Liver (tissue), 9 donors: Measurements from ENCODE around the gene OR51S1. TPM values are rescaled to one million over a fixed set of nuclear protein-coding genes. Genes with fewer than 3 reads are reported as not detected.

Experiments
- DNase-seq: peaks from one replicate; pipeline ENCODE4 v3.0.0-alpha.2; 2017; ENCODE audit warnings: low spot score
- H3K27ac ChIP-seq, 2 donors: one replicate each; pipeline ENCODE4 v1.7.0; 2013; ENCODE audit warnings: inconsistent platforms in 2 of 2, low read length in 2 of 2, control low read depth in 1 of 2, low read depth in 1 of 2, mild to moderate bottlenecking in 1 of 2
- H3K27me3 ChIP-seq, 4 donors: one replicate each; pipeline versions ENCODE4 v1.6.1 to v1.7.0; 2013; ENCODE audit warnings: low read length in 3 of 4, inconsistent platforms in 1 of 4, mild to moderate bottlenecking in 1 of 4, moderate library complexity in 1 of 4; ENCODE audit not compliant: control insufficient read depth in 4 of 4, insufficient read depth in 4 of 4
- H3K36me3 ChIP-seq, 4 donors: one replicate each; pipeline versions ENCODE4 v1.6.1 to v1.7.0; 2013; ENCODE audit warnings: low read length in 3 of 4, mild to moderate bottlenecking in 3 of 4, low read depth in 1 of 4, moderate library complexity in 1 of 4; ENCODE audit not compliant: control insufficient read depth in 4 of 4, insufficient read depth in 3 of 4
- H3K4me1 ChIP-seq, 4 donors: one replicate each; pipeline versions ENCODE4 v1.6.1 to v1.7.0; 2013; ENCODE audit warnings: low read length in 3 of 4, mild to moderate bottlenecking in 3 of 4, moderate library complexity in 1 of 4; ENCODE audit not compliant: control insufficient read depth in 4 of 4, insufficient read depth in 4 of 4
- H3K4me3 ChIP-seq, 3 donors: one replicate each; pipeline versions ENCODE4 v1.6.1 to v1.7.0; 2013; ENCODE audit warnings: low read length in 3 of 3, control low read depth in 1 of 3, low read depth in 1 of 3, mild to moderate bottlenecking in 1 of 3
- H3K9ac ChIP-seq, 2 donors: one replicate each; pipeline ENCODE4 v1.7.0; 2013; ENCODE audit warnings: low read length in 2 of 2, mild to moderate bottlenecking in 2 of 2, moderate library complexity in 2 of 2, control low read depth in 1 of 2, low read depth in 1 of 2
- H3K9me3 ChIP-seq, 4 donors: one replicate each; pipeline versions ENCODE4 v1.6.1 to v1.7.0; 2013; ENCODE audit warnings: low read length in 3 of 4; ENCODE audit not compliant: control insufficient read depth in 4 of 4
- FOXA1 ChIP-seq: IDR thresholded peaks from 2 replicates; pipeline ENCODE4 v1.6.1; 2016; ENCODE audit warnings: antibody characterized with exemption
- GABPA ChIP-seq, 2 donors: IDR thresholded peaks in 1 of 2; conservative IDR thresholded peaks in 1 of 2; 2 replicates each; pipeline ENCODE4 v1.6.1; 2016; ENCODE audit warnings: antibody characterized with exemption in 2 of 2, mild to moderate bottlenecking in 1 of 2, moderate library complexity in 1 of 2
- HNF4A ChIP-seq, 2 donors: conservative IDR thresholded peaks; 2 replicates each; pipeline ENCODE4 v1.6.1; 2016; ENCODE audit warnings: antibody characterized with exemption in 2 of 2, mild to moderate bottlenecking in 2 of 2
- JUND ChIP-seq, 2 donors: IDR thresholded peaks; 2 replicates each; pipeline ENCODE4 v1.6.1; 2016; ENCODE audit warnings: antibody characterized with exemption in 2 of 2
- NR2F2 ChIP-seq: IDR thresholded peaks from 2 replicates; pipeline ENCODE4 v1.6.1; 2016; ENCODE audit warnings: antibody characterized with exemption
- SP1 ChIP-seq: IDR thresholded peaks from 2 replicates; pipeline ENCODE4 v1.6.1; 2018; ENCODE audit warnings: antibody characterized with exemption, mild to moderate bottlenecking
- TAF1 ChIP-seq: conservative IDR thresholded peaks from 2 replicates; pipeline ENCODE4 v1.6.1; 2016; ENCODE audit warnings: antibody characterized with exemption, mild to moderate bottlenecking
- YY1 ChIP-seq: IDR thresholded peaks from 2 replicates; pipeline ENCODE4 v1.6.1; 2016; ENCODE audit warnings: antibody characterized with exemption, mild to moderate bottlenecking
- WGBS: extraction: QIAGEN DNeasy Blood & Tissue Kit; methylation state at CpG from one replicate; pipeline ENCODE4 v1.1.7; 2013; 5-methylcytosine and 5-hydroxymethylcytosine counted together
- polyA plus RNA-seq, 2 donors: library from polyadenylated mRNA; stranded (reverse) in 1 of 2; unstranded in 1 of 2; fragments of 200-250 nt in 1 of 2; fragments of >200 nt in 1 of 2; fragmentation: Nextera tagmentation in 1 of 2; extraction: Ambion mirVana in 1 of 2; gene quantifications; one replicate each; pipeline versions ENCODE4 v1.2.1 to v1.2.3, GENCODE V29; 2013 to 2015
- total RNA-seq, 2 donors: library from RNA; depleted of rRNA; stranded (reverse); fragments of >200 nt; gene quantifications; one replicate each; pipeline ENCODE4 v1.2.3, GENCODE V29; 2014
- TF ChIP-seq, protein P1 (sequence below): IDR thresholded peaks from 2 replicates; pipeline ENCODE4 v1.6.1; 2016; ENCODE audit warnings: antibody characterized with exemption
- TF ChIP-seq, protein P2 (sequence below): IDR thresholded peaks from 2 replicates; pipeline ENCODE4 v1.6.1; 2016; ENCODE audit warnings: antibody characterized with exemption, mild to moderate bottlenecking
- TF ChIP-seq, protein P3 (sequence below): fragments of 150-350 bp; IDR thresholded peaks from 2 replicates; pipeline ENCODE4 v1.5.1; 2017; ENCODE audit warnings: improper control_type of control experiment, low read depth, low read length; ENCODE audit not compliant: missing input control
- TF ChIP-seq, protein P4 (sequence below): IDR thresholded peaks from 2 replicates; pipeline ENCODE4 v1.6.1; 2016; ENCODE audit warnings: antibody characterized with exemption
- donor health status: healthy.
- donor health status: healthy.
- donor health status: healthy.
- donor health status: healthy.
- donor health status: healthy.

The OR51S1 gene
- total and polyA plus RNA-seq, 4 donors = not detected

DNA sequence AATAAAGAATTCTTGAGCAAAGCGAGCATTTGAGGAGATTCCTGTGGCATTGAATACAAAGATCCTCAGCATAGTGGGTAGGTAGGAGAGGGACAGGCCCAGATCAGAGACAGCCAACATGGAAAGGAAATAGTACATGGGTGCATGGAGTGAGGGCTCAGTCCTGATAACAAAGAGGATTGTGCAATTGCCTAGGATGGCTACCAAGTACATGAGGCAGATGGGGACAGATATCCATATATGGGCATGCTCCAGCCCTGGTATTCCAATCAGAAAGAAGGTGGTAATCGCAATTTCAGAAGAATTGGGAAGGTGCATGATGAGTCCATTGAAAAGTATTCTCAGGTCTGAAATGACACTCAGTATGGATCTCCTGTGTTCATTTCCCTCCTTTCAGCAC lies 41.3 kb upstream of the OR51S1 start:
- H3K9ac ChIP-seq = no peak overlapping the region
- H3K27ac ChIP-seq = no peak overlapping the region
- DNase-seq = no peak
- H3K27me3 ChIP-seq = no peaks in the 10 kb centered on the region
- H3K9me3 ChIP-seq = no peaks in the 10 kb centered on the region
- H3K4me1 ChIP-seq = no peaks in the 10 kb centered on the region
- TF ChIP-seq TAF1 (no peak), FOXA1 (no peak), HNF4A (conservative IDR thresholded peaks at IDR 0.05) (no peak)
- 84% methylated on average over 2 of the region's 2 CpGs for WGBS
- no peak overlapping the region for H3K4me3 ChIP-seq
- H3K36me3 ChIP-seq = no peaks in the 10 kb centered on the region

DNA sequence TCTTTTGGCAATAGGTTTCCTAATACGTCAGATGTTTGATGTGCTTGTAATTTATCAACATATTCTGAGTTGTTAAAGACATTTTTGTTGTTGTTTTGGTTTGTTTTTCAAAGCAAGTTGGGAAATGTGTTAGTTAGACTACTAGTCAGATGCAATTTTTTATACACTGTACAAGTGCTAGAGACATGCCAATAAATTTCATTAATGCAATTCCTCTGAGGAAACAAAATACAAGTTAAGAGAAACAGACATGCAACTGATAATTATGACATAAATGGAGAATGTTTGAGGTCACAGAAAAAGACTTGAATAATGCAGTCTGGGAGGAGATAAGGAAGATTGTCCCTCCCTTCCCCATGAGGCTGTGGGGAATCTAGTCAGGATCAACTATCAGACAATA lies 38.6 kb upstream of the OR51S1 start:
- H3K9ac ChIP-seq = no peak overlapping the region
- 0% methylated on average over 1 of the region's 1 CpG for WGBS

More for the DNA sequence above, 38.6 kb upstream of the OR51S1 start:
- TF ChIP-seq FOXA1 (no peak), YY1 (no peak), TAF1 (no peak), GABPA (IDR thresholded peaks at IDR 0.05 in 1 of 2, conservative IDR thresholded peaks at IDR 0.05 in 1 of 2) (no peak), SP1 (no peak), JUND (IDR thresholded peaks at IDR 0.05) (no peak), NR2F2 (no peak), HNF4A (conservative IDR thresholded peaks at IDR 0.05) (no peak)
- TF ChIP-seq, protein P1, sequence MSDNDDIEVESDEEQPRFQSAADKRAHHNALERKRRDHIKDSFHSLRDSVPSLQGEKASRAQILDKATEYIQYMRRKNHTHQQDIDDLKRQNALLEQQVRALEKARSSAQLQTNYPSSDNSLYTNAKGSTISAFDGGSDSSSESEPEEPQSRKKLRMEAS = no peak
- TF ChIP-seq, protein P2, sequence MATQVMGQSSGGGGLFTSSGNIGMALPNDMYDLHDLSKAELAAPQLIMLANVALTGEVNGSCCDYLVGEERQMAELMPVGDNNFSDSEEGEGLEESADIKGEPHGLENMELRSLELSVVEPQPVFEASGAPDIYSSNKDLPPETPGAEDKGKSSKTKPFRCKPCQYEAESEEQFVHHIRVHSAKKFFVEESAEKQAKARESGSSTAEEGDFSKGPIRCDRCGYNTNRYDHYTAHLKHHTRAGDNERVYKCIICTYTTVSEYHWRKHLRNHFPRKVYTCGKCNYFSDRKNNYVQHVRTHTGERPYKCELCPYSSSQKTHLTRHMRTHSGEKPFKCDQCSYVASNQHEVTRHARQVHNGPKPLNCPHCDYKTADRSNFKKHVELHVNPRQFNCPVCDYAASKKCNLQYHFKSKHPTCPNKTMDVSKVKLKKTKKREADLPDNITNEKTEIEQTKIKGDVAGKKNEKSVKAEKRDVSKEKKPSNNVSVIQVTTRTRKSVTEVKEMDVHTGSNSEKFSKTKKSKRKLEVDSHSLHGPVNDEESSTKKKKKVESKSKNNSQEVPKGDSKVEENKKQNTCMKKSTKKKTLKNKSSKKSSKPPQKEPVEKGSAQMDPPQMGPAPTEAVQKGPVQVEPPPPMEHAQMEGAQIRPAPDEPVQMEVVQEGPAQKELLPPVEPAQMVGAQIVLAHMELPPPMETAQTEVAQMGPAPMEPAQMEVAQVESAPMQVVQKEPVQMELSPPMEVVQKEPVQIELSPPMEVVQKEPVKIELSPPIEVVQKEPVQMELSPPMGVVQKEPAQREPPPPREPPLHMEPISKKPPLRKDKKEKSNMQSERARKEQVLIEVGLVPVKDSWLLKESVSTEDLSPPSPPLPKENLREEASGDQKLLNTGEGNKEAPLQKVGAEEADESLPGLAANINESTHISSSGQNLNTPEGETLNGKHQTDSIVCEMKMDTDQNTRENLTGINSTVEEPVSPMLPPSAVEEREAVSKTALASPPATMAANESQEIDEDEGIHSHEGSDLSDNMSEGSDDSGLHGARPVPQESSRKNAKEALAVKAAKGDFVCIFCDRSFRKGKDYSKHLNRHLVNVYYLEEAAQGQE = no peak
- TF ChIP-seq, protein P3, sequence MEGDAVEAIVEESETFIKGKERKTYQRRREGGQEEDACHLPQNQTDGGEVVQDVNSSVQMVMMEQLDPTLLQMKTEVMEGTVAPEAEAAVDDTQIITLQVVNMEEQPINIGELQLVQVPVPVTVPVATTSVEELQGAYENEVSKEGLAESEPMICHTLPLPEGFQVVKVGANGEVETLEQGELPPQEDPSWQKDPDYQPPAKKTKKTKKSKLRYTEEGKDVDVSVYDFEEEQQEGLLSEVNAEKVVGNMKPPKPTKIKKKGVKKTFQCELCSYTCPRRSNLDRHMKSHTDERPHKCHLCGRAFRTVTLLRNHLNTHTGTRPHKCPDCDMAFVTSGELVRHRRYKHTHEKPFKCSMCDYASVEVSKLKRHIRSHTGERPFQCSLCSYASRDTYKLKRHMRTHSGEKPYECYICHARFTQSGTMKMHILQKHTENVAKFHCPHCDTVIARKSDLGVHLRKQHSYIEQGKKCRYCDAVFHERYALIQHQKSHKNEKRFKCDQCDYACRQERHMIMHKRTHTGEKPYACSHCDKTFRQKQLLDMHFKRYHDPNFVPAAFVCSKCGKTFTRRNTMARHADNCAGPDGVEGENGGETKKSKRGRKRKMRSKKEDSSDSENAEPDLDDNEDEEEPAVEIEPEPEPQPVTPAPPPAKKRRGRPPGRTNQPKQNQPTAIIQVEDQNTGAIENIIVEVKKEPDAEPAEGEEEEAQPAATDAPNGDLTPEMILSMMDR = no peak
- TF ChIP-seq, protein P4, sequence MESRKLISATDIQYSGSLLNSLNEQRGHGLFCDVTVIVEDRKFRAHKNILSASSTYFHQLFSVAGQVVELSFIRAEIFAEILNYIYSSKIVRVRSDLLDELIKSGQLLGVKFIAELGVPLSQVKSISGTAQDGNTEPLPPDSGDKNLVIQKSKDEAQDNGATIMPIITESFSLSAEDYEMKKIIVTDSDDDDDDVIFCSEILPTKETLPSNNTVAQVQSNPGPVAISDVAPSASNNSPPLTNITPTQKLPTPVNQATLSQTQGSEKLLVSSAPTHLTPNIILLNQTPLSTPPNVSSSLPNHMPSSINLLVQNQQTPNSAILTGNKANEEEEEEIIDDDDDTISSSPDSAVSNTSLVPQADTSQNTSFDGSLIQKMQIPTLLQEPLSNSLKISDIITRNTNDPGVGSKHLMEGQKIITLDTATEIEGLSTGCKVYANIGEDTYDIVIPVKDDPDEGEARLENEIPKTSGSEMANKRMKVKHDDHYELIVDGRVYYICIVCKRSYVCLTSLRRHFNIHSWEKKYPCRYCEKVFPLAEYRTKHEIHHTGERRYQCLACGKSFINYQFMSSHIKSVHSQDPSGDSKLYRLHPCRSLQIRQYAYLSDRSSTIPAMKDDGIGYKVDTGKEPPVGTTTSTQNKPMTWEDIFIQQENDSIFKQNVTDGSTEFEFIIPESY = no peak
- no peak overlapping the region for H3K4me3 ChIP-seq
- H3K36me3 ChIP-seq = no peaks in the 10 kb centered on the region
- no peaks in the 10 kb centered on the region for H3K4me1 ChIP-seq
- DNase-seq = no peak
- H3K27ac ChIP-seq = no peak overlapping the region
- no peaks in the 10 kb centered on the region for H3K9me3 ChIP-seq
- peaks cover 0 to under 1% (median 0%) of the 10 kb centered on the region in 4 donors for H3K27me3 ChIP-seq
